GM12891 (cell line): ENCODE results near the gene DNAJC17.

Experiments used
- PAX5 ChIP-seq: IDR thresholded peaks from 2 replicates; pipeline ENCODE4 v1.6.1; 2011; ENCODE audit warnings: low read length, moderate library complexity, mild to moderate bottlenecking; ENCODE audit not compliant: insufficient read depth, severe bottlenecking
- POLR2A ChIP-seq: IDR thresholded peaks from 2 replicates; pipeline ENCODE4 v1.6.1; 2011; ENCODE audit warnings: low read depth, low read length, control low read depth
- POLR2AphosphoS5 ChIP-seq: IDR thresholded peaks from 2 replicates; pipeline ENCODE4 v1.6.1; 2011; ENCODE audit warnings: low read depth, low read length, control low read depth
- POU2F2 ChIP-seq: IDR thresholded peaks from 2 replicates; pipeline ENCODE4 v1.6.1; 2011; ENCODE audit warnings: low read depth, mild to moderate bottlenecking, control low read depth, low read length, moderate library complexity
- SPI1 ChIP-seq: IDR thresholded peaks from 2 replicates; pipeline ENCODE4 v1.6.1; 2011; ENCODE audit warnings: low read depth, low read length, control low read depth
- TAF1 ChIP-seq: IDR thresholded peaks from 2 replicates; pipeline ENCODE4 v1.6.1; 2011; ENCODE audit warnings: low read depth, low read length, control low read depth

- TF ChIP-seq POLR2A (no peak), POLR2AphosphoS5 (no peak), SPI1 (no peak), TAF1 (no peak), PAX5 (no peak), POU2F2 (no peak)
These were observed 51.5 kb downstream of the DNAJC17 start for GRCh38 chr15:40755812-40756208.
